HepG2 (cell line): Measurements from ENCODE around the gene SIAH2. TPM values are rescaled to one million over a fixed set of nuclear protein-coding genes. Genes with fewer than 3 reads are reported as not detected.

Experiments
- GATAD2A ChIP-seq: IDR thresholded peaks from 2 replicates; pipeline ENCODE4 v1.6.1; 2016
- KAT8 ChIP-seq: IDR thresholded peaks from 2 replicates; pipeline ENCODE4 v1.6.1; 2016; ENCODE audit warnings: missing genetic modification reagents, missing compliant biosample characterization
- REXO4 ChIP-seq: sonication (generic); formaldehyde crosslinking; IDR thresholded peaks from 2 replicates; pipeline ENCODE4 v1.8.0; 2022; ENCODE audit warnings: missing genetic modification reagents, mild to moderate bottlenecking, borderline replicate concordance
- SOX13 ChIP-seq, 3 experiments: fragments of 450-650 bp in 1 of 3; sonication (generic) in 1 of 3; formaldehyde crosslinking in 1 of 3; IDR thresholded peaks in 2 of 3; conservative IDR thresholded peaks in 1 of 3; 2 replicates each; pipeline versions ENCODE4 v1.5.0 to v1.6.1; 2016 to 2020; ENCODE audit warnings: antibody characterized with exemption in 1 of 3, mild to moderate bottlenecking in 1 of 3, missing compliant biosample characterization in 1 of 3, missing genetic modification reagents in 1 of 3, moderate library complexity in 1 of 3
- ZNF550 ChIP-seq: sonication (generic); formaldehyde crosslinking; IDR thresholded peaks from 2 replicates; pipeline ENCODE4 v1.4.0; 2020; ENCODE audit warnings: mild to moderate bottlenecking, missing genetic modification reagents, borderline replicate concordance
- polyA plus RNA-seq, 8 experiments: library from polyadenylated mRNA; depleted of rRNA in 3 of 8; stranded (reverse) in 7 of 8; unstranded in 1 of 8; fragments of >200 nt; fragmentation: Illumina TruSeq in 4 of 8; extraction: Trizol in 4 of 8; gene quantifications; 2 replicates each; pipeline versions ENCODE4 v1.2.1 to v1.2.3, GENCODE V29; 2011 to 2016; ENCODE audit warnings: low read depth in 4 of 8, missing spikeins in 1 of 8, mixed read lengths in 1 of 8; ENCODE audit not compliant: insufficient read depth in 1 of 8
- total RNA-seq, 5 experiments: library from RNA; depleted of rRNA; stranded (reverse); fragments of >200 nt; fragmentation: Illumina TruSeq; extraction: Trizol; gene quantifications; 2 replicates each; pipeline ENCODE4 v1.2.3, GENCODE V29; 2016; ENCODE audit warnings: low read depth in 1 of 5
- TF ChIP-seq, protein P1 (sequence below): IDR thresholded peaks from 2 replicates; pipeline ENCODE4 v1.6.1; 2018; ENCODE audit warnings: missing genetic modification reagents, mild to moderate bottlenecking, missing compliant biosample characterization
- TF ChIP-seq, protein P2 (sequence below): IDR thresholded peaks from 2 replicates; pipeline ENCODE4 v1.4.0; 2020; ENCODE audit warnings: mild to moderate bottlenecking, missing genetic modification reagents

SIAH2 gene
- total and polyA plus RNA-seq, 2 of the 13 experiments (the other 11 are each of a cell fraction or from before 2014, with no cell fraction given): 71.8 to 117 TPM

DNA sequence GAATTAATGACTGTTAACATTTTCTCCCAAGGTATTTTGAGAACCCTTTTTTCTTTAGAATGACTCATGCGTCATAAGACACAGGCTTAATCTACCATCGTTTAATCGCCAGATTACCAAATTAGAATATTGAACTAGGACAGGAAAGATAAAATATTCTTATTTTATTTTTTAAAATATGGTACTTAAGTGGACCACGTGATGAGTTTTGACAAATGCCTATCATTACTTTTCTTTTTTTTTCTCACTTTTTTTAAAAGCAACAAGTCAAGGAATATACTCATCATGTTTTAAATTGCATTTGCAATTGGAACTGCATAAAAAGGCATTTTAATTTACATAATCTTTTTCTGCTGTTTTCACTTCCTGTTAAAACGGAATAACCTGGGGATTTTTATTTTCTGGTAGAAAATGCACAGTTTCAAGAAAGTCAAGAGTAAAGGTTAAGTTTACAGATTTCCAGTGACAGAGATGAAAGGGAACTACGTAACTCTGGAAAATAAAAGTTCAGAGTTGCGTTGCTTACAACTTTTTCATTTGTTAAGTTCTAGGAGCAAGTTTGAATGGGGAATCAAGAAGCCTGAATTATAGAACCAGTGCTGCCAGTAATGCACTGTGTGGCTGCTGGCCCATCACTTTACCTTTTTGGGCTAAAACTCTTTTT is 23.6 kb downstream of the SIAH2 start (continued):
- TF ChIP-seq, protein P1, sequence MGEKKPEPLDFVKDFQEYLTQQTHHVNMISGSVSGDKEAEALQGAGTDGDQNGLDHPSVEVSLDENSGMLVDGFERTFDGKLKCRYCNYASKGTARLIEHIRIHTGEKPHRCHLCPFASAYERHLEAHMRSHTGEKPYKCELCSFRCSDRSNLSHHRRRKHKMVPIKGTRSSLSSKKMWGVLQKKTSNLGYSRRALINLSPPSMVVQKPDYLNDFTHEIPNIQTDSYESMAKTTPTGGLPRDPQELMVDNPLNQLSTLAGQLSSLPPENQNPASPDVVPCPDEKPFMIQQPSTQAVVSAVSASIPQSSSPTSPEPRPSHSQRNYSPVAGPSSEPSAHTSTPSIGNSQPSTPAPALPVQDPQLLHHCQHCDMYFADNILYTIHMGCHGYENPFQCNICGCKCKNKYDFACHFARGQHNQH (CRISPR knock-in tag): peak; percentile 54; the same call in 1 of the 2 replicates
- TF ChIP-seq KAT8 (CRISPR knock-in tag) (peak; percentile 34; the same call in 1 of the 2 replicates), SOX13 (IDR thresholded peaks at IDR 0.05) (no peak), SOX13 (CRISPR knock-in tag; conservative IDR thresholded peaks at IDR 0.05 in 1 of 2, IDR thresholded peaks at IDR 0.05 in 1 of 2) (peak in 1 of 2 experiments; percentile 63; a peak in 2 of 4 replicates), GATAD2A (CRISPR knock-in tag) (peak; percentile 43; the same call in 1 of the 2 replicates), ZNF550 (no peak), REXO4 (no peak)
- TF ChIP-seq, protein P2, sequence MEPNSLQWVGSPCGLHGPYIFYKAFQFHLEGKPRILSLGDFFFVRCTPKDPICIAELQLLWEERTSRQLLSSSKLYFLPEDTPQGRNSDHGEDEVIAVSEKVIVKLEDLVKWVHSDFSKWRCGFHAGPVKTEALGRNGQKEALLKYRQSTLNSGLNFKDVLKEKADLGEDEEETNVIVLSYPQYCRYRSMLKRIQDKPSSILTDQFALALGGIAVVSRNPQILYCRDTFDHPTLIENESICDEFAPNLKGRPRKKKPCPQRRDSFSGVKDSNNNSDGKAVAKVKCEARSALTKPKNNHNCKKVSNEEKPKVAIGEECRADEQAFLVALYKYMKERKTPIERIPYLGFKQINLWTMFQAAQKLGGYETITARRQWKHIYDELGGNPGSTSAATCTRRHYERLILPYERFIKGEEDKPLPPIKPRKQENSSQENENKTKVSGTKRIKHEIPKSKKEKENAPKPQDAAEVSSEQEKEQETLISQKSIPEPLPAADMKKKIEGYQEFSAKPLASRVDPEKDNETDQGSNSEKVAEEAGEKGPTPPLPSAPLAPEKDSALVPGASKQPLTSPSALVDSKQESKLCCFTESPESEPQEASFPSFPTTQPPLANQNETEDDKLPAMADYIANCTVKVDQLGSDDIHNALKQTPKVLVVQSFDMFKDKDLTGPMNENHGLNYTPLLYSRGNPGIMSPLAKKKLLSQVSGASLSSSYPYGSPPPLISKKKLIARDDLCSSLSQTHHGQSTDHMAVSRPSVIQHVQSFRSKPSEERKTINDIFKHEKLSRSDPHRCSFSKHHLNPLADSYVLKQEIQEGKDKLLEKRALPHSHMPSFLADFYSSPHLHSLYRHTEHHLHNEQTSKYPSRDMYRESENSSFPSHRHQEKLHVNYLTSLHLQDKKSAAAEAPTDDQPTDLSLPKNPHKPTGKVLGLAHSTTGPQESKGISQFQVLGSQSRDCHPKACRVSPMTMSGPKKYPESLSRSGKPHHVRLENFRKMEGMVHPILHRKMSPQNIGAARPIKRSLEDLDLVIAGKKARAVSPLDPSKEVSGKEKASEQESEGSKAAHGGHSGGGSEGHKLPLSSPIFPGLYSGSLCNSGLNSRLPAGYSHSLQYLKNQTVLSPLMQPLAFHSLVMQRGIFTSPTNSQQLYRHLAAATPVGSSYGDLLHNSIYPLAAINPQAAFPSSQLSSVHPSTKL: peak; percentile 48; the same call in 1 of the 2 replicates
- TF ChIP-seq, all 625 proteins: peak for 42
